LNCAP (cell line): Measurements from ENCODE around the gene CELA2B.

Source experiments
- TF ChIP-seq, protein P1 (sequence below): fragments of 450-650 bp; IDR thresholded peaks from 2 replicates; pipeline ENCODE4 v1.5.1; 2017; ENCODE audit warnings: mild to moderate bottlenecking

Gene CELA2B

GRCh38 chr1:15475752-15476314 is at the start of gene CELA2B:
Gene CELA2B, plus strand, starts transcription at chr1:15476104. Its CDS starts 22 bp downstream, at chr1:15476126.
- TF ChIP-seq, protein P1, sequence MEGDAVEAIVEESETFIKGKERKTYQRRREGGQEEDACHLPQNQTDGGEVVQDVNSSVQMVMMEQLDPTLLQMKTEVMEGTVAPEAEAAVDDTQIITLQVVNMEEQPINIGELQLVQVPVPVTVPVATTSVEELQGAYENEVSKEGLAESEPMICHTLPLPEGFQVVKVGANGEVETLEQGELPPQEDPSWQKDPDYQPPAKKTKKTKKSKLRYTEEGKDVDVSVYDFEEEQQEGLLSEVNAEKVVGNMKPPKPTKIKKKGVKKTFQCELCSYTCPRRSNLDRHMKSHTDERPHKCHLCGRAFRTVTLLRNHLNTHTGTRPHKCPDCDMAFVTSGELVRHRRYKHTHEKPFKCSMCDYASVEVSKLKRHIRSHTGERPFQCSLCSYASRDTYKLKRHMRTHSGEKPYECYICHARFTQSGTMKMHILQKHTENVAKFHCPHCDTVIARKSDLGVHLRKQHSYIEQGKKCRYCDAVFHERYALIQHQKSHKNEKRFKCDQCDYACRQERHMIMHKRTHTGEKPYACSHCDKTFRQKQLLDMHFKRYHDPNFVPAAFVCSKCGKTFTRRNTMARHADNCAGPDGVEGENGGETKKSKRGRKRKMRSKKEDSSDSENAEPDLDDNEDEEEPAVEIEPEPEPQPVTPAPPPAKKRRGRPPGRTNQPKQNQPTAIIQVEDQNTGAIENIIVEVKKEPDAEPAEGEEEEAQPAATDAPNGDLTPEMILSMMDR = no peak

- TF ChIP-seq, protein P1 = no peak
These were observed 49.2 kb upstream of the CELA2B start for GRCh38 chr1:15426492-15427279.

- TF ChIP-seq, protein P1 = no peak
These were observed 48.6 kb upstream of the CELA2B start for GRCh38 chr1:15427280-15427666.

DNA sequence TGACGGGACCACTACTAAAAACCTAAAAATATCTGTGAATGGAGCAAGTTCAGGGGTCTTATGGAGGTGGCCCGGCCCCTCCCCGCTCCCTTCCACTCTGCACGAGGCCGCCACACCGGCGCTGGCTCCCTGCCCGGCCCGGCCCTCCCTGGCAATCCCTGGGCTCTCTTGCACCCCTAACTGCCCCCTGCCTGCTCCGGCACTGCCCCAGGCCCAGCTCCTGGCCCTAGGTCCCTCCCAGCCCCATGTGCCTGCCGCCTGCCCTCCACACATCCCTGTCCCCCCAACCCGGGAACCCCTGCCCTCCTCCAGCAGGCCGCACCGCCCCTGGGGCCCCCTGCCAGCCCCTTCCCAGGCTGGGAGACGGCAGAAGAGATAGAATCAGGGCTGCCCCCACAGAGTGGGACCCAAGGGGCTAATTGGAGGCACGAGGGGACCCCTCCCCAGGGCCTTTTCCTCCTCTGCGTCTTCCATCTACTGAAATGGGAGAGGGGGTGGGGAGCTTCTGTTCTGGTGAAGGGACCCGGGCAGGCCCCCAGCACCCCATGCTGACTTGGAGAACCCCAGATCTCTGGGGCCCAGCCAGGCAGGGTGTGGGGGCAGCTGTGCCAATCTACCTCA is 47.0 kb upstream of the CELA2B start:
- TF ChIP-seq, protein P1 = no peak

DNA sequence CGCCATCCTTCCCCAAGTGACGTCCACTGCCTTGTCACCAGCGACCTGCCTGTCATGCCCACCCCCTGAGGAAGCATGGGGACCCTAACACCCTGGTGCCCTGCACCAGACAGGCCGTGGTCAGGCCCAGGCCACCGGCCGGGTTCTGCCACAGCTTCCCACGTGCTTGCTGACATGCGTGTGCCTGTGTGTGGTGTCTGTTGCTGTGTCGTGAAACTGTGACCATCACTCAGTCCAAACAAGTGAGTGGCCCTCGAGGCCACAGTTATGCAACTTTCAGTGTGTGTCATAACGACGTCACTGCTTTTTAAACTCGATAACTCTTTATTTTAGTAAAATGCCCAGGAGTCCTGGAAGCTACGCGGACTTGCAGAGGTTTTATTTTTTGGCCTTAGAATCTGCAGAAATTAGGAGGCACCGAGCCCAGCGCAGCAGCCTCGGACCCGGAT is 46.2 kb upstream of the CELA2B start:
- TF ChIP-seq, protein P1 = no peak

DNA sequence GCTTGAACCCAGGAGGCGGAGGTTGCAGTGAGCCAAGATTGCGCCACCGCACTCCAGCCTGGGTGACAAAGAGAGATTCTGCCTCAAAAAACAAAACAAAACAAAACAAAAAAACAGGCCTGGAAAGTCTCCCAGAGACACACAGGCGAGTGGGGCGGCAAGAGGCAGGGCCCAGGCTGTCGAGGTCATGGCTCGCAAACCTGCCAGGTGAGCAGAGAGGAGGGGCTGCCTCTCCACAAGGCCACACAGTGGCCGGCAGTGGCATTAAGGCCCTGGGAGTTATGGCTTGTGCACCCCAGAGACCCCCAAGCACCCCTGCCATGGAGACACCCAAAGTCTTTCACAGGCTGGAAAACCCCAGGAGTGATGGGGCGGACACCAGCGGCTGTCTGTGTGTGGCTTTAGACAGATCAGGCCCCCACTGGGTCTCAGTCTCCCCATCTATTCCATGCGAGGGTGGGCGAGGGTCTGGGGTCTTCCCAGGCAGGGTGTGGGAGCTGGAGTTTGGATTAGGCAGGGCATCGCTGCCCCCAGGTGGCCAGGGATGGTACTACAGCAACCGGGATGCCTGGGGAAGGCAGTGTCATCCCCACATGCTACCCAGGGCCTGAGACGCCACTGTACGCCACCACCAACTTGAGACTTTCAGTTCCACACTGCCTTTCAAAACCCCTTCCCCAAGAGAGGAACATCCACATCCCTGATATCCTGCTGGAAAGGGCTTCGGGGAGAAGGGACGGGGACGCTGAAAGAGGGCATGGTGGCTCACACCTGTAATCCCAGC is 44.9 kb upstream of the CELA2B start:
- TF ChIP-seq, protein P1 = peak; percentile 73

DNA sequence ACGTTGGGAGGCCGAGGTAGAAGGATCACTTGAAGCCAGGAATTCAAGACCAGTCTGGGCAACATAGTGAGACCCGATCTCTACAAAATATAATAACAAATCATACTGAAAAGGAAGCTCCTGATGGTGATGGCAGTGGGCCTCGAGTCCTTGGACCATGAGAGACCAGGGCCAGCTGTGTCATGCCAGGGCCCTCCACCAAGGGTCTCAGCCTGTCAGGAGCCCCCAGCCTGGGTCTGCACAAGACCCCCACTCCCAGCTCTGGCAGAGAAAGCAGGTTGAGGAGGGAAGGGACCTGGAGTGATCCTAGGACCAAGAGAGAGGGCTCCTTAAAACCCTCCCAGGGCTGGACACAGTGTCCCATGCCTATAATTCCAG is 44.3 kb upstream of the CELA2B start:
- TF ChIP-seq, protein P1 = no peak
